ENCODE measurements around the gene PSMF1. TPM values are rescaled to one million over a fixed set of nuclear protein-coding genes. Genes with fewer than 3 reads are reported as not detected.
A peak's percentile ranks its signal among the peaks of the same experiment; 100 is the strongest.

Gene PSMF1
- total RNA-seq, 1 donor from 2014 or later, result 131 TPM

- TF ChIP-seq CTCF (IDR thresholded peaks at IDR 0.05), result no peak
- ATAC-seq (peak; percentile 46 to 52), DNase-seq (no peak)
- H3K4me1 ChIP-seq, result peaks cover 13% of the 10 kb centered on the region
- peak overlapping the region; percentile 4 for H3K27ac ChIP-seq
- H3K27me3 ChIP-seq (ENCODE audit: low read depth), result no peaks in the 10 kb centered on the region
- peaks cover 92% of the 10 kb centered on the region for H3K36me3 ChIP-seq
- H3K9me3 ChIP-seq, result no peaks in the 10 kb centered on the region
- intact Hi-C loops (cut with DNase I), result no loop called here
- H3K4me3 ChIP-seq, result no peak overlapping the region
Observed at GRCh38 chr20:1130058-1130694, 11.8 kb downstream of the PSMF1 start.

- no peak overlapping the region for H3K4me3 ChIP-seq
- H3K4me1 ChIP-seq, result peaks cover 13% of the 10 kb centered on the region
- intact Hi-C loops (cut with DNase I), result no loop called here
- H3K9me3 ChIP-seq, result no peaks in the 10 kb centered on the region
- no peaks in the 10 kb centered on the region for H3K27me3 ChIP-seq (ENCODE audit: low read depth)
- ATAC-seq (peak; percentile 86 to 89), DNase-seq (peak; percentile 80)
- no peak for TF ChIP-seq CTCF (IDR thresholded peaks at IDR 0.05)
- peak overlapping the region; percentile 4 for H3K27ac ChIP-seq
- H3K36me3 ChIP-seq, result peaks cover 92% of the 10 kb centered on the region
Observed at GRCh38 chr20:1130847-1131246, 12.4 kb downstream of the PSMF1 start.

- no peak for ATAC-seq
- Histone ChIP-seq H3K4me3 (no peak overlapping the region), H3K36me3 (peaks cover 92% of the 10 kb centered on the region), H3K4me1 (peaks cover 13% of the 10 kb centered on the region), H3K9me3 (no peaks in the 10 kb centered on the region), H3K27ac (peak overlapping the region; percentile 4), H3K27me3 (ENCODE audit: low read depth) (no peaks in the 10 kb centered on the region)
- intact Hi-C loops (cut with DNase I), result no loop called here
- no peak for DNase-seq
- no peak for TF ChIP-seq CTCF (IDR thresholded peaks at IDR 0.05)
Observed at GRCh38 chr20:1131354-1131753, 13.0 kb downstream of the PSMF1 start.

GRCh38 chr20:1134355-1134754 lies 16.0 kb downstream of the PSMF1 start:
- no peak for TF ChIP-seq CTCF (IDR thresholded peaks at IDR 0.05)
- Histone ChIP-seq H3K27ac (no peak overlapping the region), H3K27me3 (ENCODE audit: low read depth) (no peaks in the 10 kb centered on the region), H3K4me1 (peaks cover 13% of the 10 kb centered on the region), H3K36me3 (peaks cover 92% of the 10 kb centered on the region), H3K9me3 (no peaks in the 10 kb centered on the region), H3K4me3 (no peak overlapping the region)
- ATAC-seq, result no peak
- intact Hi-C loops (cut with DNase I), result no loop called here
- no peak for DNase-seq

- Histone ChIP-seq H3K27me3 (ENCODE audit: low read depth) (no peaks in the 10 kb centered on the region), H3K9me3 (no peaks in the 10 kb centered on the region), H3K4me3 (no peak overlapping the region), H3K36me3 (peaks cover 92% of the 10 kb centered on the region), H3K27ac (no peak overlapping the region), H3K4me1 (peaks cover 13% of the 10 kb centered on the region)
- intact Hi-C loops (cut with DNase I), result no loop called here
- DNase-seq (no peak), ATAC-seq (no peak)
- no peak for TF ChIP-seq CTCF (IDR thresholded peaks at IDR 0.05)
Observed at GRCh38 chr20:1134836-1135235, 16.4 kb downstream of the PSMF1 start.
